HG02678 (cell line): Measurements from ENCODE around the gene CT45A7.
"Not testable (repeated sequence)": the region's sequence is repeated elsewhere in the genome, so short reads cannot be mapped to it uniquely, and the experiment has no call there.

ENCODE experiments used
- ATAC-seq: cut with Tn5 transposase; IDR thresholded peaks from one replicate; pipeline ENCODE4 v1.9.1; 2021; ENCODE audit warnings: mild to moderate bottlenecking, moderate library complexity; ENCODE audit not compliant: unreplicated experiment

Gene CT45A7, protein sequence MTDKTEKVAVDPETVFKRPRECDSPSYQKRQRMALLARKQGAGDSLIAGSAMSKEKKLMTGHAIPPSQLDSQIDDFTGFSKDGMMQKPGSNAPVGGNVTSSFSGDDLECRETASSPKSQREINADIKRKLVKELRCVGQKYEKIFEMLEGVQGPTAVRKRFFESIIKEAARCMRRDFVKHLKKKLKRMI

DNA sequence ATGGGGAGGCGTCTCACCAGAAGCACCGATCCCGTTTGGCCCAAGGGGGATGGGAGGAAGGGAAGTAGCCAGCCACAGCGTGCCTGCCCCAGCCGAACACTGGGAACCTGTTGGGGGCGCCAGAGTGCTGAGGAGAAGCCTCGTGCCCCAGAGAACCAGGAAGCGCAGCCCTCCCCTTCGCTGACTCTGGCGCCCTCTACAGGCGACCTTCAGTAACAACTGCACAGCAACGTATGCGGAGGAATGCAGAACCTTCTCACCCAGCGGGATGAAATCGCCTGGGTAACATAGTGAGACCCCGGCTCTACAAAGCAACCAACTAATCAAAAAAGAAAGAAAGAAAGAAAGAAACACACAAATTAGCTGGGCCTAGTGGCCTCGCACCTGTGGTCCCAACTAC is at the start of gene CT45A7:
CT45A7 (minus strand) TSS at position 101 of the 400 bp plus-strand sequence. CDS start 3,747 bp downstream, outside the sequence.
- not testable (repeated sequence) for ATAC-seq

- ATAC-seq: not testable (repeated sequence)
Measured at GRCh38 chrX:135882741-135883140, 45.7 kb upstream of the CT45A7 start.

GRCh38 chrX:135871712-135872111 is 34.6 kb upstream of the CT45A7 start, which contains the start of gene CT45A9:
CT45A9 (minus strand) TSS chrX:135871812; CDS start chrX:135868061, 3,751 bp downstream.
- ATAC-seq: not testable (repeated sequence)

- ATAC-seq: not testable (repeated sequence)
Measured at GRCh38 chrX:135854438-135854837, 17.4 kb upstream of the CT45A7 start, which contains the start of gene CT45A8. CT45A8 (minus strand) TSS chrX:135854538; CDS start chrX:135850783, 3,755 bp downstream.

GRCh38 chrX:135819912-135820311 is 17.2 kb downstream of the CT45A7 start, which contains the start of gene CT45A2:
CT45A2 (minus strand) TSS chrX:135820012; CDS start chrX:135816265, 3,747 bp downstream.
- not testable (repeated sequence) for ATAC-seq

DNA sequence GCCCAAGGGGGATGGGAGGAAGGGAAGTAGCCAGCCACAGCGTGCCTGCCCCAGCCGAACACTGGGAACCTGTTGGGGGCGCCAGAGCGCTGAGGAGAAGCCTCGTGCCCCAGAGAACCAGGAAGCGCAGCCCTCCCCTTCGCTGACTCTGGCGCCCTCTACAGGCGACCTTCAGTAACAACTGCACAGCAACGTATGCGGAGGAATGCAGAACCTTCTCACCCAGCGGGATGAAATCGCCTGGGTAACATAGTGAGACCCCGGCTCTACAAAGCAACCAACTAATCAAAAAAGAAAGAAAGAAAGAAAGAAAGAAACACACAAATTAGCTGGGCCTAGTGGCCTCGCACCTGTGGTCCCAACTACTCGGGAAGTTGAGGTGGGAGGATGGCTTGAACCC is 34.4 kb downstream of the CT45A7 start, which contains the start of gene CT45A6:
CT45A6 (minus strand) TSS at position 101 of the 400 bp plus-strand sequence. CDS start 3,794 bp downstream, outside the sequence.
- not testable (repeated sequence) for ATAC-seq

DNA sequence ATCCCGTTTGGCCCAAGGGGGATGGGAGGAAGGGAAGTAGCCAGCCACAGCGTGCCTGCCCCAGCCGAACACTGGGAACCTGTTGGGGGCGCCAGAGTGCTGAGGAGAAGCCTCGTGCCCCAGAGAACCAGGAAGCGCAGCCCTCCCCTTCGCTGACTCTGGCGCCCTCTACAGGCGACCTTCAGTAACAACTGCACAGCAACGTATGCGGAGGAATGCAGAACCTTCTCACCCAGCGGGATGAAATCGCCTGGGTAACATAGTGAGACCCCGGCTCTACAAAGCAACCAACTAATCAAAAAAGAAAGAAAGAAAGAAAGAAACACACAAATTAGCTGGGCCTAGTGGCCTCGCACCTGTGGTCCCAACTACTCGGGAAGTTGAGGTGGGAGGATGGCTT is 51.7 kb downstream of the CT45A7 start, which contains the start of gene CT45A5:
CT45A5 (minus strand) TSS at position 101 of the 400 bp plus-strand sequence. CDS start 3,774 bp downstream, outside the sequence.
- ATAC-seq: not testable (repeated sequence)
